ENCODE data around the gene LRRC26. TPM values are rescaled to one million over a fixed set of nuclear protein-coding genes. Genes with fewer than 3 reads are reported as not detected.

Gene LRRC26
- polyA plus RNA-seq, 1 donor (not counting 4 experiments of a cell fraction or from before 2014, with no cell fraction given), result not detected

DNA sequence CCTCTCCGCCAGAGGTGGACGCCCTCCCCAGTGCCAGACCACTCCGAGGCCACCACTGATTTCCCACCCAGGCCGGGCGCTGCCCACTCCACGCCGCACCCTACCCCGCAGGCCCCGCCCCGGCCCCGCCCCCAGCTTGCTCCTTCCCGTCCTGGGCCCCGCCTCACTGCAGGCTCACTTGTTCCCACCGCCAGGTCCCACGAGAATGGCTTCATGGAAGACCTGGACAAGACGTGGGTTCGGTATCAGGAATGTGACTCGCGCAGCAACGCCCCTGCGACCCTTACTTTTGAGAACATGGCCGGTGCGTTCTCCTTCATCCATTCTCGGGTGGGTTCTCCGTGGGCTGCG is 6.5 kb downstream of the LRRC26 start:
- Histone ChIP-seq H3K36me3 (ENCODE audit: control insufficient read depth in 2 of 2, extremely low read depth in 1 of 2, insufficient read depth in 2 of 2, low read length in 2 of 2) (no peaks in the 10 kb centered on the region), H3K9ac (ENCODE audit: control insufficient read depth, extremely low read depth, insufficient read depth, low read length) (no peak overlapping the region), H3K4me2 (ENCODE audit: control insufficient read depth, extremely low read depth, insufficient read depth, low read depth, low read length) (peak overlapping the region; percentile 49), H3K79me2 (ENCODE audit: control insufficient read depth, insufficient read depth, low read length) (no peaks in the 10 kb centered on the region), H3K9me1 (ENCODE audit: control insufficient read depth, extremely low read depth, insufficient read depth, low read length) (no peaks in the 10 kb centered on the region), H2AFZ (ENCODE audit: control insufficient read depth, low read length) (peak overlapping the region; percentile 68), H3K27me3 (ENCODE audit: control insufficient read depth, extremely low read depth, insufficient read depth, low read length) (peaks cover 84% of the 10 kb centered on the region), H3K9me3 (ENCODE audit: control insufficient read depth, low read depth, low read length) (no peaks in the 10 kb centered on the region), H3K27ac (ENCODE audit: control insufficient read depth, insufficient read depth, low read length) (no peak overlapping the region), H3K4me1 (ENCODE audit: control insufficient read depth, extremely low read depth, insufficient read depth, low read length) (no peaks in the 10 kb centered on the region), H3K4me3 (ENCODE audit: control insufficient read depth in 2 of 3, extremely low read depth in 1 of 3, insufficient read depth in 2 of 3, low read depth in 1 of 3, low read length in 3 of 3) (peak overlapping the region in 2 of 3 experiments; percentile 34 to 38), H4K20me1 (ENCODE audit: control insufficient read depth, extremely low read depth, insufficient read depth, low read length) (no peaks in the 10 kb centered on the region)
- no peak for TF ChIP-seq EZH2 (IDR thresholded peaks at IDR 0.05; ENCODE audit: low read length)
- TF ChIP-seq, protein P1, sequence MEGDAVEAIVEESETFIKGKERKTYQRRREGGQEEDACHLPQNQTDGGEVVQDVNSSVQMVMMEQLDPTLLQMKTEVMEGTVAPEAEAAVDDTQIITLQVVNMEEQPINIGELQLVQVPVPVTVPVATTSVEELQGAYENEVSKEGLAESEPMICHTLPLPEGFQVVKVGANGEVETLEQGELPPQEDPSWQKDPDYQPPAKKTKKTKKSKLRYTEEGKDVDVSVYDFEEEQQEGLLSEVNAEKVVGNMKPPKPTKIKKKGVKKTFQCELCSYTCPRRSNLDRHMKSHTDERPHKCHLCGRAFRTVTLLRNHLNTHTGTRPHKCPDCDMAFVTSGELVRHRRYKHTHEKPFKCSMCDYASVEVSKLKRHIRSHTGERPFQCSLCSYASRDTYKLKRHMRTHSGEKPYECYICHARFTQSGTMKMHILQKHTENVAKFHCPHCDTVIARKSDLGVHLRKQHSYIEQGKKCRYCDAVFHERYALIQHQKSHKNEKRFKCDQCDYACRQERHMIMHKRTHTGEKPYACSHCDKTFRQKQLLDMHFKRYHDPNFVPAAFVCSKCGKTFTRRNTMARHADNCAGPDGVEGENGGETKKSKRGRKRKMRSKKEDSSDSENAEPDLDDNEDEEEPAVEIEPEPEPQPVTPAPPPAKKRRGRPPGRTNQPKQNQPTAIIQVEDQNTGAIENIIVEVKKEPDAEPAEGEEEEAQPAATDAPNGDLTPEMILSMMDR (optimal IDR thresholded peaks at IDR 0.05 in 1 of 3, IDR thresholded peaks at IDR 0.05 in 1 of 3, conservative IDR thresholded peaks at IDR 0.05 in 1 of 3; ENCODE audit: extremely low read depth in 1 of 3, insufficient read depth in 2 of 3, low read length in 3 of 3), result no peak
- dilution Hi-C loops (cut with MboI; ENCODE audit: extremely low pct_ligation_motif_present, low sequenced_read_pairs), result no loop called here
- no peak for DNase-seq (ENCODE audit: low read depth, low spot score)
- no peak for FAIRE-seq

DNA sequence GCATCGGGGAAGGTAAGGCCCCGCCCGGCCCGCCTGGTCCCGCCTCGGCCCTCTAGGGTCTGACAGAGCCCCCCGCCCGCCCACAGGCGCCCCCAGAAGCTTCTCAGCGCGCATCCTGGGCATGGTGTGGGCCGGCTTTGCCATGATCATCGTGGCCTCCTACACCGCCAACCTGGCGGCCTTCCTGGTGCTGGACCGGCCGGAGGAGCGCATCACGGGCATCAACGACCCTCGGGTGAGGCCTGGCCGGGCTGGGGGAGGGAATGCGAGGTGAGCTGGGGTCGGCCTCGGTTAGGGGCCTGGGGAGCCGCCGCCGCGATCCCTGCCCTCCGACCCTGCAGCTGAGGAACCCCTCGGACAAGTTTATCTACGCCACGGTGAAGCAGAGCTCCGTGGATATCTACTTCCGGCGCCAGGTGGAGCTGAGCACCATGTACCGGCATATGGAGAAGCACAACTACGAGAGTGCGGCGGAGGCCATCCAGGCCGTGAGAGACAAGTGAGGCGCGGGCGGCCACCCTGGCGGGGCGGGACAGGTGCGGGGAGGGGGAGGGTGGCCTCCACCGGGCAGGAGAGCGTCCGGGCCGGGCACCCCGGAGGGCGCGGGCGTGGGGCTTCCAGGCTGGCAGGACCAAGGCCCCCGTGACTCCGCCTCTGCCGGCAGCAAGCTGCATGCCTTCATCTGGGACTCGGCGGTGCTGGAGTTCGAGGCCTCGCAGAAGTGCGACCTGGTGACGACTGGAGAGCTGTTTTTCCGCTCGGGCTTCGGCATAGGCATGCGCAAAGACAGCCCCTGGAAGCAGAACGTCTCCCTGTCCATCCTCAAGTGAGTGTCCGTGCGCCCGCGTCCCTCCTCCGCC is 7.1 kb downstream of the LRRC26 start:
- DNase-seq (ENCODE audit: low read depth, low spot score), result no peak
- Histone ChIP-seq H3K4me3 (ENCODE audit: control insufficient read depth in 2 of 3, extremely low read depth in 1 of 3, insufficient read depth in 2 of 3, low read depth in 1 of 3, low read length in 3 of 3) (peak overlapping the region in 2 of 3 experiments; percentile 34 to 38), H2AFZ (ENCODE audit: control insufficient read depth, low read length) (peak overlapping the region; percentile 68), H4K20me1 (ENCODE audit: control insufficient read depth, extremely low read depth, insufficient read depth, low read length) (no peaks in the 10 kb centered on the region), H3K36me3 (ENCODE audit: control insufficient read depth in 2 of 2, extremely low read depth in 1 of 2, insufficient read depth in 2 of 2, low read length in 2 of 2) (no peaks in the 10 kb centered on the region), H3K4me2 (ENCODE audit: control insufficient read depth, extremely low read depth, insufficient read depth, low read depth, low read length) (peak overlapping the region; percentile 49), H3K79me2 (ENCODE audit: control insufficient read depth, insufficient read depth, low read length) (no peaks in the 10 kb centered on the region), H3K4me1 (ENCODE audit: control insufficient read depth, extremely low read depth, insufficient read depth, low read length) (no peaks in the 10 kb centered on the region), H3K27me3 (ENCODE audit: control insufficient read depth, extremely low read depth, insufficient read depth, low read length) (peaks cover 85% of the 10 kb centered on the region), H3K9ac (ENCODE audit: control insufficient read depth, extremely low read depth, insufficient read depth, low read length) (no peak overlapping the region), H3K27ac (ENCODE audit: control insufficient read depth, insufficient read depth, low read length) (no peak overlapping the region), H3K9me3 (ENCODE audit: control insufficient read depth, low read depth, low read length) (no peaks in the 10 kb centered on the region), H3K9me1 (ENCODE audit: control insufficient read depth, extremely low read depth, insufficient read depth, low read length) (no peaks in the 10 kb centered on the region)
- dilution Hi-C loops (cut with MboI; ENCODE audit: extremely low pct_ligation_motif_present, low sequenced_read_pairs), result no loop called here
- FAIRE-seq, result no peak
- peak; percentile 72 for TF ChIP-seq EZH2 (IDR thresholded peaks at IDR 0.05; ENCODE audit: low read length)
- TF ChIP-seq, protein P1 (optimal IDR thresholded peaks at IDR 0.05 in 1 of 3, IDR thresholded peaks at IDR 0.05 in 1 of 3, conservative IDR thresholded peaks at IDR 0.05 in 1 of 3; ENCODE audit: extremely low read depth in 1 of 3, insufficient read depth in 2 of 3, low read length in 3 of 3), result peak in 1 of 3 experiments; percentile 30

All from keratinocyte (primary cell).